Measurements from ENCODE around the gene VSTM2B.

VSTM2B gene

DNA sequence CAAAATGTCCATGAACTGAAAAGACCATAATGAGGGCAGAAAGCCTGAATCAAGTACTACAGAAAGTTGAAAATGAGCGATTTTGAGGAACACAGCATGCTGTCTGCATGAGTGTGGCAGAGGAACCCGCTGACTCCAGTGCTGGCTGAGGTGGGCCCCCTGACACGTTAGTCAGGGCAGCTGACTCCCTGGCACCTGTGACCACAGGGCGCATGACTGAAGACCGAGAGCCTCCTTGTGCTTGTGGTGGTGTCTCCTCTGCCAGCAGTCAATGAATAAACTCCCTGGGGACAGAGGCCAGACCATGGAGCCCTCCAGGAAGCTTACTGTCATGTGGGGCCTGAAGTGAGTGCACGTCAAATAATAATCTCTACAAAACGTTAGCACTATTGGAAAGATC lies 38.4 kb upstream of the VSTM2B start:
- H3K9me3 ChIP-seq, result no peaks in the 10 kb centered on the region
- DNase-seq (ENCODE audit: low spot score in 2 of 2), result no peak
- in situ Hi-C loops (cut with MboI; ENCODE audit: low sequenced_read_pairs), result no loop called here
- no peaks in the 10 kb centered on the region for H3K36me3 ChIP-seq (replicated peaks)
- H3K4me1 ChIP-seq, result no peaks in the 10 kb centered on the region
- H3K27me3 ChIP-seq (ENCODE audit: low read depth), result peaks cover 7% of the 10 kb centered on the region
- no peak overlapping the region for H3K4me3 ChIP-seq

GRCh38 chr19:29488316-29488715 lies 37.5 kb upstream of the VSTM2B start:
- Histone ChIP-seq H3K36me3 (replicated peaks) (no peaks in the 10 kb centered on the region), H3K27me3 (ENCODE audit: low read depth) (peaks cover 13% of the 10 kb centered on the region), H3K4me3 (no peak overlapping the region), H3K4me1 (no peaks in the 10 kb centered on the region), H3K9me3 (no peaks in the 10 kb centered on the region)
- no peak for DNase-seq (ENCODE audit: low spot score in 2 of 2)
- in situ Hi-C loops (cut with MboI; ENCODE audit: low sequenced_read_pairs), result no loop called here

GRCh38 chr19:29489172-29489951 lies 36.4 kb upstream of the VSTM2B start:
- no peaks in the 10 kb centered on the region for H3K36me3 ChIP-seq (replicated peaks)
- no peak overlapping the region for H3K4me3 ChIP-seq
- H3K4me1 ChIP-seq, result no peaks in the 10 kb centered on the region
- in situ Hi-C loops (cut with MboI; ENCODE audit: low sequenced_read_pairs), result no loop called here
- H3K9me3 ChIP-seq, result no peaks in the 10 kb centered on the region
- H3K27me3 ChIP-seq (ENCODE audit: low read depth), result peaks cover 14% of the 10 kb centered on the region
- DNase-seq (ENCODE audit: low spot score in 2 of 2), result no peak

GRCh38 chr19:29491491-29491890 lies 34.3 kb upstream of the VSTM2B start:
- DNase-seq (ENCODE audit: low spot score in 2 of 2), result no peak
- Histone ChIP-seq H3K27me3 (ENCODE audit: low read depth) (peaks cover 12% of the 10 kb centered on the region), H3K9me3 (no peaks in the 10 kb centered on the region), H3K4me3 (no peak overlapping the region), H3K4me1 (no peaks in the 10 kb centered on the region), H3K36me3 (replicated peaks) (no peaks in the 10 kb centered on the region)
- in situ Hi-C loops (cut with MboI; ENCODE audit: low sequenced_read_pairs), result no loop called here

- no peak for DNase-seq (ENCODE audit: low spot score in 2 of 2)
- Histone ChIP-seq H3K27me3 (ENCODE audit: low read depth) (peaks cover 12% of the 10 kb centered on the region), H3K9me3 (no peaks in the 10 kb centered on the region), H3K4me3 (no peak overlapping the region), H3K4me1 (no peaks in the 10 kb centered on the region), H3K36me3 (replicated peaks) (no peaks in the 10 kb centered on the region)
- in situ Hi-C loops (cut with MboI; ENCODE audit: low sequenced_read_pairs), result no loop called here
Observed at GRCh38 chr19:29491995-29492577, 33.7 kb upstream of the VSTM2B start.

DNA sequence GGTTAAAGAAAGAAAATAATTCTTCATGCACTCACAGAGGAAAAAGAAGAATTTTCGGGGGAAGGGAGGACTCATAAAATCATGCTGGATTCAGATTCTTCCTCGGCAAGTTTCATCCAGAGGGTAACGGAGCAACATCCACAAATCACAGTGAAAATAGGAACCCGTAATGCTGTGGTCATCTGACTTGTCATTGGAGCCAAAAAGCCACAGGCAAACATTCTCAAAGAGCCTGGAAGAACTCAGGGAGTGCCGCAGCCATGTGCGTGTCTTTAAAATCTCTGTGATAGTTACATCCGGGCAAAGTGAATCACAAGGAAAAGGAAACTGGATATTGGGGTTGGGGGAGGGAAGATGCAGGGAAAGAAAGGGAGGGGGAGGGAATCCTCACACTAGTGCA lies 33.0 kb upstream of the VSTM2B start:
- no peaks in the 10 kb centered on the region for H3K36me3 ChIP-seq (replicated peaks)
- in situ Hi-C loops (cut with MboI; ENCODE audit: low sequenced_read_pairs), result no loop called here
- H3K4me3 ChIP-seq, result no peak overlapping the region
- no peaks in the 10 kb centered on the region for H3K9me3 ChIP-seq
- H3K4me1 ChIP-seq, result no peaks in the 10 kb centered on the region
- no peak for DNase-seq (ENCODE audit: low spot score in 2 of 2)
- peaks cover 12% of the 10 kb centered on the region for H3K27me3 ChIP-seq (ENCODE audit: low read depth)

GRCh38 chr19:29495091-29495490 lies 30.7 kb upstream of the VSTM2B start:
- in situ Hi-C loops (cut with MboI; ENCODE audit: low sequenced_read_pairs), result no loop called here
- Histone ChIP-seq H3K4me3 (no peak overlapping the region), H3K36me3 (replicated peaks) (no peaks in the 10 kb centered on the region), H3K4me1 (no peaks in the 10 kb centered on the region), H3K27me3 (ENCODE audit: low read depth) (peaks cover 12% of the 10 kb centered on the region), H3K9me3 (no peaks in the 10 kb centered on the region)
- no peak for DNase-seq (ENCODE audit: low spot score in 2 of 2)

- in situ Hi-C loops (cut with MboI; ENCODE audit: low sequenced_read_pairs), result no loop called here
- H3K4me3 ChIP-seq, result no peak overlapping the region
- no peaks in the 10 kb centered on the region for H3K9me3 ChIP-seq
- no peak for DNase-seq (ENCODE audit: low spot score in 2 of 2)
- no peaks in the 10 kb centered on the region for H3K4me1 ChIP-seq
- no peaks in the 10 kb centered on the region for H3K36me3 ChIP-seq (replicated peaks)
- H3K27me3 ChIP-seq (ENCODE audit: low read depth), result peaks cover 12% of the 10 kb centered on the region
Observed at GRCh38 chr19:29495901-29496441, 29.8 kb upstream of the VSTM2B start.

GRCh38 chr19:29497241-29497640 lies 28.6 kb upstream of the VSTM2B start:
- H3K9me3 ChIP-seq, result no peaks in the 10 kb centered on the region
- H3K4me1 ChIP-seq, result no peaks in the 10 kb centered on the region
- DNase-seq (ENCODE audit: low spot score in 2 of 2), result no peak
- no peak overlapping the region for H3K4me3 ChIP-seq
- no peaks in the 10 kb centered on the region for H3K36me3 ChIP-seq (replicated peaks)
- peaks cover 9% of the 10 kb centered on the region for H3K27me3 ChIP-seq (ENCODE audit: low read depth)
- in situ Hi-C loops (cut with MboI; ENCODE audit: low sequenced_read_pairs), result no loop called here

GRCh38 chr19:29497686-29498436 lies 27.9 kb upstream of the VSTM2B start:
- Histone ChIP-seq H3K9me3 (no peaks in the 10 kb centered on the region), H3K4me1 (no peaks in the 10 kb centered on the region), H3K36me3 (replicated peaks) (no peaks in the 10 kb centered on the region), H3K4me3 (no peak overlapping the region), H3K27me3 (ENCODE audit: low read depth) (peaks cover 4% of the 10 kb centered on the region; the same call in 1 of the 2 replicates)
- DNase-seq (ENCODE audit: low spot score in 2 of 2), result no peak
- in situ Hi-C loops (cut with MboI; ENCODE audit: low sequenced_read_pairs), result no loop called here

DNA sequence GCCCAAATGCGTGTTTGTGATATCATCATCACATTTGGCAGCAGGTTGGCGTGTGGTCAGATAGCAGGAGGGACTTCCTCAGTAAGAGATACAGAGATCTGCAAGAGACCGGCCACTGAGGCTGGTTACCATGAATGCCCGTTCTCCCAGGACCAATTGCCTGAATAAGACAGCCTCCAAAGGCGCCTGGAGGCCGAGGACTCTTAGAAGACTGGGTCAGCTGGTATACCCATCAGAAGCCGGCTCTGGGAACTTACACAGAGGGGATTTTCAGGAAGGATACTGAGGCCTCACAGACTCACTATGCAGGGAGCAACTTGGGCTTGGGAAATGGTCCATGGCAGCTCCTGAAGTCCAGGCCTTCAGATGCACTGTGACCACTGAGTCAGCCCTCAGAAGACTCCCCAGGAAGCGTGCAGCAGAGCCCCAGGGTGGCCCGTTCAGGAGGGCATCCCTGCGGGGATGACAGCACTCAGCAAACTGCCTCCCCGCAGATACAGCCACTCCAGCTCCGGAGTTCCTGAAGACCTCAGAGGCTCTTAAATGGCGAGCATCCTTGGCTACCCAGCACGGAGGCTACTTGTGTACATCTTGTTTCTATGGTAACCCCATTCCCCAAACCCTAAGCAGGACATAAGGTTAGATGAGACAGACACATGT lies 26.4 kb upstream of the VSTM2B start:
- Histone ChIP-seq H3K4me1 (no peaks in the 10 kb centered on the region), H3K27me3 (ENCODE audit: low read depth) (no peaks in the 10 kb centered on the region; the same call in 1 of the 2 replicates), H3K4me3 (no peak overlapping the region), H3K36me3 (replicated peaks) (no peaks in the 10 kb centered on the region), H3K9me3 (no peaks in the 10 kb centered on the region)
- in situ Hi-C loops (cut with MboI; ENCODE audit: low sequenced_read_pairs), result no loop called here
- no peak for DNase-seq (ENCODE audit: low spot score in 2 of 2)

- no peak for DNase-seq (ENCODE audit: low spot score in 2 of 2)
- Histone ChIP-seq H3K9me3 (no peaks in the 10 kb centered on the region), H3K4me3 (no peak overlapping the region), H3K4me1 (no peaks in the 10 kb centered on the region), H3K27me3 (ENCODE audit: low read depth) (no peaks in the 10 kb centered on the region; the same call in 1 of the 2 replicates), H3K36me3 (replicated peaks) (no peaks in the 10 kb centered on the region)
- in situ Hi-C loops (cut with MboI; ENCODE audit: low sequenced_read_pairs), result no loop called here
Observed at GRCh38 chr19:29499921-29500590, 25.7 kb upstream of the VSTM2B start.

Data from HAP-1 (cell line).